Anterior cingulate cortex (tissue), 58 donors: ENCODE results near the gene HACD3.
"Not testable (repeated sequence)": the region's sequence is repeated elsewhere in the genome, so short reads cannot be mapped to it uniquely, and the experiment has no call there.

Source experiments
- DNase-seq, 58 donors: peaks; one replicate each; lab custom pipeline; 2025; lab: John Stamatoyannopoulos, UW

HACD3 gene

DNA sequence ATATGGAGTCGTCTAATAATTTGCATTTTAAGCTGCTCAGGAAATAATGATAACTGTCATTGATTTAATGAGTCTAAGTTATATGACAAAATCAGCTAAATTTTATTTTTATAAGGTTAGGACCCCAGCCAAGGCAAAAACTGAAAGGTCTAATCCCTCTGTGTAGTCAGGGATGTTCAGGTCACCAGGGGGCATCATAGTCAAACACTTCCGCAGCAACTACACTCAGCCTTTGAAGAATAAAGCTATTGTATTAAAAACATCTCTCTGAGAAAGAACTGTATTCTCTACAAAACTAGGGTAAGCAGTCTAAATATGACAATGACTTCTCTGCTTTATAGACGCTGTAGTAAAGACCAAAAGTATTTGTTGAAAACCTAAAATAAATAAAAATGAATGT is 65.7 kb downstream of the HACD3 start:
- peak in 25 of 58 donors; percentile 3 to 57 (median 20) for DNase-seq

DNA sequence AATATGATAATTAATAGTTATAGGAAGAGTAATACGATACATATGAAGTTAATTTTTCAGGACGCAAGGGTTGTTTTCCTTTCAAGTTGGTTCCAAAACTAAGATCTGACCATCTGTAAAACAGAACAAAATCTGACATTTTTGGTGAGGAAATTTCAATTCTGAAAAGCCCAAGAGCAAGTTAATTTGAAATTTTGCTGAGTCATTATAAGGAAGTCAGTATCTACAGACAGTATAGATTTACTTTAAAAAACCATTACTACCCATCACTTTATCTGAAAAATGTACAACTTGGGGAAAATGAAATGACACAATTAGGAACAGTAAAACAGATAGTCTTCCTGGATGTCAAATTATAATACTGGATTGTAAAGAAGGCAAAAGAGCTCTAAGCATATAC is 68.2 kb downstream of the HACD3 start:
- DNase-seq: no peak

GRCh38 chr15:65599677-65600076 is 69.4 kb downstream of the HACD3 start:
- no peak for DNase-seq

DNA sequence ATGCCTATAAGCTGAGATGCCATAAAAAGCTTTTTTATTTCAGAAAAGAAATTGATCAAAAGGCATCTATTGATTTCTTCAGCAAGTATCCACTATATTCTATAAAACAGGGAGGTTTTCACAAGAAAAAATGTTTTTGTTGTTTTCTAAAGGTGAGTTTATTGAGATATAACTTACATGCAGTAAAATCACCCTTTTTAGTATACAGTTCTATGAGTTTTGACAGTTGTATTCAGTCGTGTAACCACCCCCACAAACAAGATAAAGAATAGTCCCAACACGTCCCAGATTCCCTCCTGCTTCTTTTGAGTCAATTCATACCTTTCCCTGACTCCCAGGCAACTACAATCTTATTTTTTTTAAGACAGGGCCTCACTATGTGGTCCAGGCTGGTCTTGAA is 72.9 kb downstream of the HACD3 start:
- no peak for DNase-seq

GRCh38 chr15:65603559-65603958 is 73.3 kb downstream of the HACD3 start:
- DNase-seq: no peak

- DNase-seq: peak; percentile 44 to 97 (median 94)
Observed at GRCh38 chr15:65610871-65611718, 80.8 kb downstream of the HACD3 start, which contains the start of gene INTS14. TSS of gene INTS14 (minus strand) at chr15:65611131. CDS start at chr15:65607380, 3,751 bp downstream.

GRCh38 chr15:65611888-65612615 is 81.8 kb downstream of the HACD3 start:
- peak in 2 of 58 donors; percentile 4 to 11 for DNase-seq

DNA sequence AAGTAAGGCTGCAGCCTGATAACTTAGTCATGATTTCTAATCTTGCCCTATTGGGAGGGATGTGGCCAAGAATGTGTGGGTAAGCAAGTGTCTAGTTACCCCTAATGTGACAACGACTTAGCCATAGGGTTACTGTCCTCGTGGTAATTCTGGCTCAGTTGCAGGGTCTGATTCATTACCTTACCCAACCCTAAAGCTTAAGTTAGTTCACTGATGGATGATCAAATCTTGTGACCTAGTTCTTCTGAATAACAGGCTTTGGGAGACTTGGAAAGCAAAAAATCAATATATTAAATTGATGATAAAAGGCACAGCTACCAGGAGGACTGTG is 82.3 kb downstream of the HACD3 start:
- no peak for DNase-seq

- no peak for DNase-seq
Observed at GRCh38 chr15:65612949-65613744, 82.9 kb downstream of the HACD3 start.

DNA sequence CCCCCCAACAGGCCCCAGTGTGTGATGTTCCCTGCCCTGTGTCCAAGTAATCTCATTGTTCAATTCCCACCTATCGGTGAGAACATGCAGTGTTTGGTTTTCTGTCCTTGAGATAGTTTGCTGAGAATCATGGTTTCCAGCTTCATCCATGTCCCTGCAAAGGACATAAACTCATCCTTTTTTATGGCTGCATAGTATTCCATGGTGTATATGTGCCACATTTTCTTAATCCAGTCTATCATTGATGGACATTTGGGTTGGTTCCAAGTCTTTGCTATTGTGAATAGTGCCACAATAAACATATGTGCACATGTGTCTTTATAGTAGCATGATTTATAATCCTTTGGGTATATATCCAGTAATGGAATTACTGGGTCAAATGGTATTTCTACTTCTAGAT is 85.6 kb downstream of the HACD3 start:
- DNase-seq: not testable (repeated sequence)

DNA sequence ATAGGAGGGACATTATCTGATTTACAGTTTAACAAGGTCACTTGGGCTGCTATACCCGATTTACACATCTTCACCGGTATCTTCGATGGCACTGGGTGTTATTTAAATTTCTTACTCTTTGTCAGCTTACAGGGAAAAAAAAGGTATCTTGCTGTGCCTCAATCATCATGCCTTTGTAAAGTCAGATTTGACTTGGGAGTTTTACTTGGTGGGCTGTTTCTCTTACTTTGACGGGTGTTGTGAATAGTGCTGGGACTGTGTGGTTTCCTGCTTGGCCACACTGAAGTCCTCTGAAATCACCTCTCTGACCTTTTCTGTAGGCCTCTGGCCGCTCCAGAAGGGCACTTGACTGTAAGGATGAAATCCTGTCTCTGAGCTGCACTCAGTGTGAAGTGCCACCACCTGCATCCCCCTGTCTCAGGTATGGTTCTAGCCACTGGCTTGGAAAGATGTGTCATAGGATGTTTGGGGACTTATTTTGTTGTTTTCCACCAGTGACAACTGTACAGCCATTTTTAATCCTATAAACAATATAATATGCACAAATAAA is 88.4 kb downstream of the HACD3 start:
- DNase-seq: no peak

GRCh38 chr15:65619626-65620290 is 89.5 kb downstream of the HACD3 start:
- no peak for DNase-seq

- DNase-seq: no peak
Observed at GRCh38 chr15:65620833-65621232, 90.6 kb downstream of the HACD3 start.

GRCh38 chr15:65621638-65622037 is 91.4 kb downstream of the HACD3 start, which contains the start of gene SLC24A1:
TSS of gene SLC24A1 (plus strand) at chr15:65621938. CDS start at chr15:65624081, 2,143 bp downstream.
- DNase-seq: no peak

- DNase-seq: no peak
Observed at GRCh38 chr15:65623103-65623502, 92.8 kb downstream of the HACD3 start.

DNA sequence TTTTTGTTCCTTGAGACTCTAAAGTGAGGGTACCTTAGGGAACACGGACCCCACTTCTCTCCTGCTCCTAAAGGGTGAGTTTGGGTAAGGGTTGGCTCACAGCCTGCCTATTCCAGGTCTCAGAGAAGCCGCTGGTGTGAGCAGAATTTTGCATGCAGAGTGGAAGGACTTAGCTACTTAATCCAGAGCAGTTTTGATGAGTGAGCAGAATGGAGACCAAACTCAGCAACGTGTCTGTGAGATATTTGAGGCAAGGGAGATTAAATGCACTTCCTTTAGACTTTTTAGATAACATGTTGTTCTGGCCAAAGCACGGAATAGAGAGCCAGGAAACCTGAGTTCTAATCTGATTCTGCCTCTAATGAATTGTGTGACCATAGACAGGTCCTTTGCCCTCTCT is 96.6 kb downstream of the HACD3 start:
- DNase-seq: no peak
